DND-41 (cell line): ENCODE results near the gene DYNC1I1.

Experiments used
- EZH2 ChIP-seq: IDR thresholded peaks from 3 replicates; pipeline ENCODE4 v1.6.1; 2012; ENCODE audit warnings: borderline replicate concordance, low read depth, mild to moderate bottlenecking, moderate library complexity, low read length, inconsistent platforms; ENCODE audit not compliant: severe bottlenecking
- TF ChIP-seq, protein P1 (sequence below): IDR thresholded peaks from 2 replicates; pipeline ENCODE4 v1.5.1; 2012; ENCODE audit warnings: borderline replicate concordance, low read length, moderate library complexity, mild to moderate bottlenecking; ENCODE audit not compliant: poor library complexity, severe bottlenecking; ENCODE audit errors: extremely low read depth

DNA sequence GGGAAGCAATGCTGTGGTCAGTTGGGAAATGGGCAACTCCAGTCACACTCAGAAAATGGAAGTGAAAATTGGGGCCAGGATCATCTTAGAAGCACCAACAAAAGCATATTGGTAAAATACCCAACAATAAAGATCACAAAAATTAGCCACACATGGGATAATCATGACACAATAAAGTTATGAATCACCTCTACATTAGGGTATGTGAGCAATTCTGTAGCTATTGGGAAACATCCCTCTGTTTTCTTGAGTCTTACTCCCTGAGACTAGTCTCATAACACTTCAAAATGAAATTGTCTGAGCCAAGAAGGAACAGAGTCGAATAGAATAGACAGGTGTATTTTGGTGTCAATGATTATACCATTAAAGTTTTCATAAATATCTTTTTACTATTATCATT lies 178.3 kb downstream of the DYNC1I1 start:
- TF ChIP-seq, protein P1, sequence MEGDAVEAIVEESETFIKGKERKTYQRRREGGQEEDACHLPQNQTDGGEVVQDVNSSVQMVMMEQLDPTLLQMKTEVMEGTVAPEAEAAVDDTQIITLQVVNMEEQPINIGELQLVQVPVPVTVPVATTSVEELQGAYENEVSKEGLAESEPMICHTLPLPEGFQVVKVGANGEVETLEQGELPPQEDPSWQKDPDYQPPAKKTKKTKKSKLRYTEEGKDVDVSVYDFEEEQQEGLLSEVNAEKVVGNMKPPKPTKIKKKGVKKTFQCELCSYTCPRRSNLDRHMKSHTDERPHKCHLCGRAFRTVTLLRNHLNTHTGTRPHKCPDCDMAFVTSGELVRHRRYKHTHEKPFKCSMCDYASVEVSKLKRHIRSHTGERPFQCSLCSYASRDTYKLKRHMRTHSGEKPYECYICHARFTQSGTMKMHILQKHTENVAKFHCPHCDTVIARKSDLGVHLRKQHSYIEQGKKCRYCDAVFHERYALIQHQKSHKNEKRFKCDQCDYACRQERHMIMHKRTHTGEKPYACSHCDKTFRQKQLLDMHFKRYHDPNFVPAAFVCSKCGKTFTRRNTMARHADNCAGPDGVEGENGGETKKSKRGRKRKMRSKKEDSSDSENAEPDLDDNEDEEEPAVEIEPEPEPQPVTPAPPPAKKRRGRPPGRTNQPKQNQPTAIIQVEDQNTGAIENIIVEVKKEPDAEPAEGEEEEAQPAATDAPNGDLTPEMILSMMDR: no peak
- TF ChIP-seq EZH2: no peak
